Iris pigment epithelial cell (primary cell): ENCODE data around the gene CELF4.

Experiments used
- DNase-seq: peaks from one replicate; pipeline ENCODE4 v3.0.0-alpha.2; 2011; ENCODE audit warnings: low read depth

CELF4 gene

GRCh38 chr18:37254236-37254754, 311.3 kb downstream of the CELF4 start:
- DNase-seq, result no peak

- DNase-seq, result no peak
These were observed 312.0 kb downstream of the CELF4 start for GRCh38 chr18:37253394-37254235.

- DNase-seq, result no peak
These were observed 312.7 kb downstream of the CELF4 start for GRCh38 chr18:37252854-37253393.

GRCh38 chr18:37252342-37252741, 313.3 kb downstream of the CELF4 start:
- no peak for DNase-seq

GRCh38 chr18:37251679-37252078, 313.9 kb downstream of the CELF4 start:
- DNase-seq, result no peak

GRCh38 chr18:37249895-37250618, 315.5 kb downstream of the CELF4 start:
- no peak for DNase-seq

- no peak for DNase-seq
These were observed 316.3 kb downstream of the CELF4 start for GRCh38 chr18:37249171-37249886.

GRCh38 chr18:37248281-37248680, 317.3 kb downstream of the CELF4 start:
- DNase-seq, result no peak

- DNase-seq, result no peak
These were observed 318.0 kb downstream of the CELF4 start for GRCh38 chr18:37247497-37248161.

- no peak for DNase-seq
These were observed 318.7 kb downstream of the CELF4 start for GRCh38 chr18:37246779-37247340.

- DNase-seq, result no peak
These were observed 321.0 kb downstream of the CELF4 start for GRCh38 chr18:37244618-37245017.

- DNase-seq, result no peak
These were observed 321.9 kb downstream of the CELF4 start for GRCh38 chr18:37243741-37244140.

GRCh38 chr18:37242826-37243560, 322.6 kb downstream of the CELF4 start:
- no peak for DNase-seq

- no peak for DNase-seq
These were observed 323.5 kb downstream of the CELF4 start for GRCh38 chr18:37242091-37242490.

GRCh38 chr18:37238282-37239108, 327.1 kb downstream of the CELF4 start:
- DNase-seq, result no peak

GRCh38 chr18:37235583-37235982, 330.0 kb downstream of the CELF4 start:
- DNase-seq, result no peak

- no peak for DNase-seq
These were observed 334.3 kb downstream of the CELF4 start for GRCh38 chr18:37231251-37231650.

GRCh38 chr18:37230768-37231167, 334.8 kb downstream of the CELF4 start:
- no peak for DNase-seq

- no peak for DNase-seq
These were observed 340.3 kb downstream of the CELF4 start for GRCh38 chr18:37225279-37225678.

- no peak for DNase-seq
These were observed 342.6 kb downstream of the CELF4 start for GRCh38 chr18:37222999-37223378.
